OCI-LY7 (cell line): ENCODE data around the gene USP21. TPM values are rescaled to one million over a fixed set of nuclear protein-coding genes. Genes with fewer than 3 reads are reported as not detected.

Source experiments
- BruUV-seq: library from RNA; stranded (reverse); fragments of 400-500 nt; replicated peaks from 2 replicates; lab custom pipeline; 2021; lab: Mats Ljungman, UMichigan
- CTCF ChIA-PET: fragments of 300-600 bp; sonication (Branson Sonifier 250); formaldehyde crosslinking; loops from one replicate; lab custom pipeline; 2022; ENCODE audit warnings: antibody characterized with exemption; ENCODE audit not compliant: unreplicated experiment; lab: Charles Lee
- POLR2A ChIA-PET: fragments of 300-600 bp; sonication (Branson Sonifier 250); formaldehyde crosslinking; loops from one replicate; lab custom pipeline; 2022; ENCODE audit warnings: antibody characterized with exemption; lab: Charles Lee
- DNase-seq: peaks from one replicate; pipeline ENCODE4 v3.0.0-alpha.2; 2015; ENCODE audit warnings: low spot score
- H2AFZ ChIP-seq: fragments of 200-600 bp; sonication (generic), shearing (Covaris generic); 2 replicates; pipeline ENCODE4 v1.6.1; 2014; ENCODE audit warnings: mild to moderate bottlenecking, antibody characterized with exemption, low read length, moderate library complexity
- H3K27ac ChIP-seq: fragments of 200-600 bp; sonication (generic); 2 replicates; pipeline ENCODE4 v1.5.1; 2014; ENCODE audit warnings: mixed run types, low read depth, mild to moderate bottlenecking, moderate library complexity, low read length, inconsistent platforms; ENCODE audit not compliant: poor library complexity, severe bottlenecking
- H3K36me3 ChIP-seq: fragments of 200-600 bp; sonication (generic); 2 replicates; pipeline ENCODE4 v1.6.1; 2014; ENCODE audit warnings: mild to moderate bottlenecking, antibody characterized with exemption, low read length, moderate library complexity, mixed read lengths; ENCODE audit not compliant: insufficient read depth
- H3K4me1 ChIP-seq: fragments of 200-600 bp; sonication (generic); 2 replicates; pipeline ENCODE4 v1.5.1; 2014; ENCODE audit warnings: mild to moderate bottlenecking, low read length; ENCODE audit not compliant: insufficient read depth, poor library complexity, severe bottlenecking
- H3K4me2 ChIP-seq: fragments of 200-600 bp; sonication (generic); 2 replicates; pipeline ENCODE4 v1.6.1; 2014; ENCODE audit warnings: mild to moderate bottlenecking, low read length
- H3K4me3 ChIP-seq: fragments of 200-600 bp; sonication (generic); 2 replicates; pipeline ENCODE4 v1.5.1; 2014; ENCODE audit warnings: mild to moderate bottlenecking, low read depth, low read length; ENCODE audit not compliant: poor library complexity, severe bottlenecking
- H3K79me2 ChIP-seq: fragments of 200-600 bp; sonication (generic); 2 replicates; pipeline ENCODE4 v1.6.1; 2016; ENCODE audit warnings: low read depth, mild to moderate bottlenecking, low read length, moderate library complexity, mixed read lengths; ENCODE audit not compliant: insufficient read depth
- H3K9me2 ChIP-seq: fragments of 200-600 bp; sonication (generic); 2 replicates; pipeline ENCODE4 v1.6.1; 2016; ENCODE audit warnings: mild to moderate bottlenecking, low read length, mixed read lengths; ENCODE audit not compliant: insufficient read depth
- H3K9me3 ChIP-seq: fragments of 200-600 bp; sonication (generic); 2 replicates; pipeline ENCODE4 v1.6.1; 2014; ENCODE audit warnings: mild to moderate bottlenecking, mixed run types, low read length, mixed read lengths
- H4K20me1 ChIP-seq: fragments of 200-600 bp; sonication (generic); 2 replicates; pipeline ENCODE4 v1.6.1; 2014; ENCODE audit warnings: mild to moderate bottlenecking, antibody characterized with exemption, low read length, moderate library complexity, mixed read lengths; ENCODE audit not compliant: insufficient read depth
- EZH2phosphoT487 ChIP-seq: fragments of 200-600 bp; sonication (generic); IDR thresholded peaks from 2 replicates; pipeline ENCODE4 v1.6.1; 2018; ENCODE audit warnings: low read depth, borderline replicate concordance, mild to moderate bottlenecking, mixed run types, antibody characterized with exemption, low read length, moderate library complexity, mixed read lengths
- intact Hi-C: fragments of 100-400 bp; cut with micrococcal nuclease; formaldehyde crosslinking; loops from one replicate; pipeline ENCODE4 v1.10.0; 2022; ENCODE audit not compliant: unreplicated experiment
- total RNA-seq, 2 experiments: library from RNA; depleted of rRNA in 1 of 2; stranded (reverse); fragments of >200 nt in 1 of 2; shearing (Covaris generic) in 1 of 2; gene quantifications; 2 replicates each; pipeline ENCODE4 v1.2.3, GENCODE V29; 2014 to 2022
- TF ChIP-seq, protein P1 (sequence below): fragments of 200-600 bp; sonication (generic); conservative IDR thresholded peaks from 2 replicates; pipeline ENCODE4 v1.5.1; 2014; ENCODE audit warnings: mild to moderate bottlenecking, antibody characterized with exemption, low read length, moderate library complexity, mixed read lengths

Gene USP21
- total RNA-seq, 2 experiments from 2014 or later, result 18.4 to 29.5 TPM

GRCh38 chr1:161177112-161177935 is 18.0 kb downstream of the USP21 start, which contains the start of gene B4GALT3:
Gene B4GALT3, minus strand, starts transcription at chr1:161177507. Its CDS starts 1,447 bp downstream, at chr1:161176060.
- peak within 1 kb of the TSS; percentile 99 for H3K4me2 ChIP-seq
- peaks cover 33% of the 10 kb centered on the region for H3K4me1 ChIP-seq
- peak within 1 kb of the TSS; percentile 60 for H3K27ac ChIP-seq
- POLR2A ChIA-PET, result interaction anchor here (0.6 to 3.1 kb wide), 7 partner anchors 9 to 524 kb away, joined by 3 to 23 read pairs (median 5); partner anchors contain the start of genes NDUFS2, PPOX and TOMM40L
- no peaks in the 10 kb centered on the region for H3K9me3 ChIP-seq
- H2AFZ ChIP-seq, result peak within 1 kb of the TSS; percentile 51
- peaks cover 9% of the 10 kb centered on the region; the same call in 1 of the 2 replicates for H3K79me2 ChIP-seq
- CTCF ChIA-PET, result interaction anchor here (0.6 to 1.8 kb wide), 5 partner anchors 11 to 131 kb away, joined by 3 to 15 read pairs (median 4); partner anchors contain the start of genes DEDD, PPOX and TOMM40L
- TF ChIP-seq, protein P1, sequence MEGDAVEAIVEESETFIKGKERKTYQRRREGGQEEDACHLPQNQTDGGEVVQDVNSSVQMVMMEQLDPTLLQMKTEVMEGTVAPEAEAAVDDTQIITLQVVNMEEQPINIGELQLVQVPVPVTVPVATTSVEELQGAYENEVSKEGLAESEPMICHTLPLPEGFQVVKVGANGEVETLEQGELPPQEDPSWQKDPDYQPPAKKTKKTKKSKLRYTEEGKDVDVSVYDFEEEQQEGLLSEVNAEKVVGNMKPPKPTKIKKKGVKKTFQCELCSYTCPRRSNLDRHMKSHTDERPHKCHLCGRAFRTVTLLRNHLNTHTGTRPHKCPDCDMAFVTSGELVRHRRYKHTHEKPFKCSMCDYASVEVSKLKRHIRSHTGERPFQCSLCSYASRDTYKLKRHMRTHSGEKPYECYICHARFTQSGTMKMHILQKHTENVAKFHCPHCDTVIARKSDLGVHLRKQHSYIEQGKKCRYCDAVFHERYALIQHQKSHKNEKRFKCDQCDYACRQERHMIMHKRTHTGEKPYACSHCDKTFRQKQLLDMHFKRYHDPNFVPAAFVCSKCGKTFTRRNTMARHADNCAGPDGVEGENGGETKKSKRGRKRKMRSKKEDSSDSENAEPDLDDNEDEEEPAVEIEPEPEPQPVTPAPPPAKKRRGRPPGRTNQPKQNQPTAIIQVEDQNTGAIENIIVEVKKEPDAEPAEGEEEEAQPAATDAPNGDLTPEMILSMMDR, result peak; percentile 40; the same call in 1 of the 2 replicates
- no peak for TF ChIP-seq EZH2phosphoT487
- no peaks in the 10 kb centered on the region for H4K20me1 ChIP-seq
- H3K36me3 ChIP-seq, result peaks cover 31% of the 10 kb centered on the region
- intact Hi-C loops, result loop anchor here (1.0 kb wide), 2 partner anchors 11 to 48 kb away; partner anchors contain the start of gene PPOX
- H3K9me2 ChIP-seq, result no peaks in the 10 kb centered on the region
- H3K4me3 ChIP-seq, result peak within 1 kb of the TSS; percentile 86
- BruUV-seq, result no TSS peak
- DNase-seq, result peak; percentile 87

DNA sequence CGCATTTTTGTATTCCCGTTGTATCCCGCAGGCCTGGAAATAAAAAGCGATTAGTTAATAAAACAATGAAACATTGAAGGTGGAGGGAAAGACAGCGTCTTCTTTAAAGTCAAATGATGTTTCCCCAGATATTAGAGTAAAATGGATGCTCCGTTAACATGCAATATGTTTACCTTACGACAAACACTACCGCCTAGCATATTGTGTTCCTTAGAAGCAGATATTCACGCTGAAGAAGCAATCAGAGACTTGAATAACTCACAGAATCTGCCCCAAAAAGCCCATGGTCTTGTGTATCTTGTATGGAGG is 18.6 kb downstream of the USP21 start:
- peak overlapping the region; percentile 86 for H3K4me3 ChIP-seq
- POLR2A ChIA-PET, result interaction anchor here (0.6 to 3.1 kb wide), 5 partner anchors 8 to 48 kb away, joined by 3 to 23 read pairs (median 5); partner anchors contain the start of genes NDUFS2, PPOX and TOMM40L
- TF ChIP-seq EZH2phosphoT487, result no peak
- TF ChIP-seq, protein P1, result no peak; the same call in 1 of the 2 replicates

More for the DNA sequence above, 18.6 kb downstream of the USP21 start:
- H3K27ac ChIP-seq, result peak overlapping the region; percentile 60
- CTCF ChIA-PET, result no interaction called here
- H3K36me3 ChIP-seq, result peaks cover 26% of the 10 kb centered on the region
- intact Hi-C loops, result loop anchor here (1.0 kb wide), 2 partner anchors 12 to 47 kb away; partner anchors contain the start of gene PPOX
- no peaks in the 10 kb centered on the region for H4K20me1 ChIP-seq
- H3K9me3 ChIP-seq, result no peaks in the 10 kb centered on the region
- H3K4me1 ChIP-seq, result peaks cover 39% of the 10 kb centered on the region
- H3K9me2 ChIP-seq, result no peaks in the 10 kb centered on the region
- H3K4me2 ChIP-seq, result peak overlapping the region; percentile 99
- H3K79me2 ChIP-seq, result peaks cover 9% of the 10 kb centered on the region; the same call in 1 of the 2 replicates
- H2AFZ ChIP-seq, result peak overlapping the region; percentile 51; the same call in 1 of the 2 replicates
- BruUV-seq, result TSS peak; percentile 91
- no peak for DNase-seq
